ENCODE data around the gene CD93.

CD93 gene

DNA sequence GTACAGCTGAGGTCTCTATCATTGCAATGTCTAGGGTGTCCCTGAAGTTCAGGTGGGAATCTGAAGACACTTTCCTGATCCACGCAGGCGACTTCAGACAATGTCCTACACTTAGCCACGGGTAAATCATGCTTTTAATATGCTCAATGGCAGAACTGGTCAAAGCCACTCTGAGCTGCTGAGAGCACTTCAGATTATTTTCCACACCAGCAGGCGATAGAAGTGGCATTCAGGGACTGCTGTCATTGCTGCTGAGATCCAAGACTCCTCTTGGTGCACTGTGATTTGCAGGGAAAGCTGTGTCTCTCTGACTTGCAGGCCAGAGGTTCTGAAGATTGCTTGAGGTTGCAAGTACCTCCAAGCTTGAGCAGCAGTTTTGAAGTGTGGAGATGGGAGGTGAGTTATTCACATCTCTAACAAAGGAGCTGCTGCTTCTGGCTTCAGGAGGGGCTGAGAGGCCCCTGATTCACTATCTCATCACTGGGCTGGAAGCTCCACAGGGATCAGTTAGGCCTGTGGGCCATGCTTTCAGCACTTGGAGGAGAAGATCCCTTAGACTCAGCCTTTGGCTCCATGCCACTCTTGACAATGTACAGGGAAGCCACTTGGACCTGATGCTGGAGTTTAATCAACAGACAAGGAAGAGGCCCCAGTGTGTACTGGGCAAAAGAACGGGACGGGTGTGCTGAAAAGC, 53.9 kb downstream of the CD93 start:
- DNase-seq, result no peak

DNA sequence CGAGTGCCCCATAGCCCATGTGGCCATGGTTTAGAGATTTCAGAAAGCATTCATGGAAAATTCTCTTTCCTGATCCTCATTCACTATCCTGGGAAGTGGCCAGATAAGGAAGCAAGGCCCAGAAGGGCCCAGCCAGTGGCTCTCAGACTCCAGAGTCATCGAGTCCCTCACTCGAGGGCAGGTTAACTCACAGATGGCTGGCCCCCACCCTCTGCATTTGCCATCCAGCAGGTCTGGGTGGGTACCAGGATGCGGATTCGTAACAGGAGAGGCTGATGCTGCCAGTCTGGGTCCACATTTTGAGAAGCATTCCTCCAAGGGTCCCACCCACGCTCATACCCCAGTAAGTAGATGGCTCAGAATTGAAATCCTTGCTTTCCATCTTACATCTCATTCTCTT, 54.8 kb downstream of the CD93 start:
- no peak for DNase-seq
